Trophoblast cell (in vitro differentiated cells and primary cell): ENCODE measurements around the gene ENPP6.

Experiments used
- DNase-seq, 2 donors: peaks; one replicate each; pipeline ENCODE4 v3.0.0-alpha.2; 2016
- H2AFZ ChIP-seq: 2 replicates; pipeline ENCODE4 v1.6.1; 2013; ENCODE audit warnings: low read length, moderate library complexity, mild to moderate bottlenecking; ENCODE audit not compliant: insufficient read depth, poor library complexity
- H2AK5ac ChIP-seq: 2 replicates; pipeline ENCODE4 v1.6.1; 2013; ENCODE audit warnings: mild to moderate bottlenecking, low read length
- H2BK120ac ChIP-seq: 2 replicates; pipeline ENCODE4 v1.6.1; 2013; ENCODE audit warnings: low read length, mild to moderate bottlenecking, moderate library complexity; ENCODE audit not compliant: insufficient read depth, poor library complexity
- H2BK12ac ChIP-seq: 2 replicates; pipeline ENCODE4 v1.6.1; 2013; ENCODE audit warnings: mild to moderate bottlenecking, low read length, moderate library complexity
- H2BK5ac ChIP-seq: 2 replicates; pipeline ENCODE4 v1.6.1; 2013; ENCODE audit warnings: low read length, low read depth, moderate library complexity, mild to moderate bottlenecking; ENCODE audit not compliant: poor library complexity
- H3K14ac ChIP-seq: 2 replicates; pipeline ENCODE4 v1.6.1; 2013; ENCODE audit warnings: mild to moderate bottlenecking, low read length
- H3K18ac ChIP-seq: 2 replicates; pipeline ENCODE4 v1.6.1; 2013; ENCODE audit warnings: mild to moderate bottlenecking, low read length
- H3K23ac ChIP-seq: 2 replicates; pipeline ENCODE4 v1.6.1; 2013; ENCODE audit warnings: low read length
- H3K27ac ChIP-seq: 2 replicates; pipeline ENCODE4 v1.5.1; 2013; ENCODE audit warnings: low read depth, mild to moderate bottlenecking, inconsistent platforms, low read length, moderate library complexity
- H3K27me3 ChIP-seq: 2 replicates; pipeline ENCODE4 v1.6.1; 2013; ENCODE audit warnings: inconsistent platforms, mild to moderate bottlenecking, low read length, moderate library complexity; ENCODE audit not compliant: insufficient read depth
- H3K36me3 ChIP-seq, 2 experiments: 1 replicate in 1 of 2; 2 replicates in 1 of 2; pipeline ENCODE4 v1.6.1; 2013; ENCODE audit warnings: low read length in 2 of 2, mild to moderate bottlenecking in 2 of 2, moderate library complexity in 1 of 2; ENCODE audit not compliant: insufficient read depth in 2 of 2, control insufficient read depth in 1 of 2
- H3K4ac ChIP-seq: 2 replicates; pipeline ENCODE4 v1.6.1; 2013; ENCODE audit warnings: low read depth, mild to moderate bottlenecking, low read length, moderate library complexity
- H3K4me1 ChIP-seq, 2 experiments: 1 replicate in 1 of 2; 2 replicates in 1 of 2; pipeline ENCODE4 v1.6.1; 2013; ENCODE audit warnings: low read length in 2 of 2, mild to moderate bottlenecking in 2 of 2, moderate library complexity in 1 of 2; ENCODE audit not compliant: insufficient read depth in 2 of 2, control insufficient read depth in 1 of 2
- H3K4me2 ChIP-seq: 2 replicates; pipeline ENCODE4 v1.6.1; 2013; ENCODE audit warnings: inconsistent platforms, mild to moderate bottlenecking, low read length, moderate library complexity
- H3K4me3 ChIP-seq: 2 replicates; pipeline ENCODE4 v1.5.1; 2013; ENCODE audit warnings: mild to moderate bottlenecking, low read depth, low read length, inconsistent platforms
- H3K79me1 ChIP-seq: one replicate; pipeline ENCODE4 v1.6.1; 2013; ENCODE audit warnings: low read length
- H3K79me2 ChIP-seq: 2 replicates; pipeline ENCODE4 v1.6.1; 2013; ENCODE audit warnings: low read length, mild to moderate bottlenecking; ENCODE audit not compliant: control insufficient read depth, insufficient read depth, poor library complexity
- H3K9ac ChIP-seq: 2 replicates; pipeline ENCODE4 v1.6.1; 2013; ENCODE audit warnings: mild to moderate bottlenecking, low read length
- H3K9me3 ChIP-seq: 2 replicates; pipeline ENCODE4 v1.6.1; 2013; ENCODE audit warnings: low read depth, mild to moderate bottlenecking, control low read depth, inconsistent platforms, low read length; ENCODE audit not compliant: insufficient read depth
- H4K12ac ChIP-seq: 2 replicates; pipeline ENCODE4 v1.6.1; 2013; ENCODE audit warnings: low read depth, mild to moderate bottlenecking, low read length, moderate library complexity
- H4K8ac ChIP-seq: 2 replicates; pipeline ENCODE4 v1.6.1; 2013; ENCODE audit warnings: low read depth, mild to moderate bottlenecking, low read length, moderate library complexity
- H4K91ac ChIP-seq: one replicate; pipeline ENCODE4 v1.6.1; 2013; ENCODE audit warnings: low read depth, mild to moderate bottlenecking, low read length, moderate library complexity
- WGBS: extraction: QIAGEN DNeasy Blood & Tissue Kit; methylation state at CpG from one replicate; pipeline ENCODE4 v1.1.7; 2013; ENCODE audit warnings: missing lambda C conversion rate; ENCODE audit not compliant: insufficient read length, insufficient coverage; ENCODE audit errors: extremely low coverage; 5-methylcytosine and 5-hydroxymethylcytosine counted together

ENPP6 gene

DNA sequence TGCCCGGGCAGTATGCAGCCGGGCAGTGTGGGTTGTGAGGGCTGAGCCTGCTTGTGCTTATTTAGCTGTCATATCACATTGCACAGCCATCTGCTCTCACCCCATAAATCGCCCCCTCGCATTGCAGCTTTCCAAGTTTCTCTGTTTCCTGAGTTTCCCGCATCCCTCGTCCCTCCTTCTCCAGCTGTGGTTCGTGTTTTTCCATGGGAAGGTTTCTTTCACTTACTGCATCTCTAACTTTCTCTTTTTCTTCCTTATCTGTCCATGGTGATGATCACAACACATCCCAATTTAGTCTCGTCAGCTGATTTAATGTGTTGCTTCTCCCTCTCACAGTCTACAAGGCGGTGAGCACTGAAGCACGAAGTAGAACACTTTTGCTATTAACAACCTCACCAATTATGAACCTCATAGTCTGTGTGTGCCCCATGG is 118.1 kb downstream of the ENPP6 start:
- WGBS = no CpG with 5 or more reads among the region's 10 CpGs
- Histone ChIP-seq H3K36me3 (no peaks in the 10 kb centered on the region), H4K8ac (no peak overlapping the region), H3K9ac (no peak overlapping the region), H2AK5ac (no peak overlapping the region), H3K9me3 (no peaks in the 10 kb centered on the region), H4K12ac (no peak overlapping the region), H2BK120ac (no peak overlapping the region), H3K14ac (no peak overlapping the region), H3K4me1 (peaks cover 4 to 9% of the 10 kb centered on the region in 2 experiments), H4K91ac (no peak overlapping the region), H3K4me3 (no peak overlapping the region), H2BK5ac (no peak overlapping the region), H3K27ac (no peak overlapping the region), H2AFZ (no peak overlapping the region), H3K27me3 (no peaks in the 10 kb centered on the region), H3K23ac (no peak overlapping the region), H3K79me2 (no peaks in the 10 kb centered on the region), H2BK12ac (no peak overlapping the region), H3K79me1 (no peaks in the 10 kb centered on the region), H3K4me2 (no peak overlapping the region), H3K18ac (no peak overlapping the region), H3K4ac (no peak overlapping the region)
- no peak for DNase-seq

GRCh38 chr4:184099000-184099399 is 118.7 kb downstream of the ENPP6 start:
- no peak overlapping the region for H2BK5ac ChIP-seq
- H3K79me2 ChIP-seq = no peaks in the 10 kb centered on the region
- H4K8ac ChIP-seq = no peak overlapping the region
- no peak overlapping the region for H2BK120ac ChIP-seq
- H2AFZ ChIP-seq = no peak overlapping the region
- no peak overlapping the region for H3K18ac ChIP-seq
- H3K4ac ChIP-seq = no peak overlapping the region
- H3K4me2 ChIP-seq = no peak overlapping the region
- H3K4me3 ChIP-seq = no peak overlapping the region
- H3K9me3 ChIP-seq = no peaks in the 10 kb centered on the region
- H3K4me1 ChIP-seq = peaks cover 2 to 5% of the 10 kb centered on the region in 2 experiments
- H4K91ac ChIP-seq = no peak overlapping the region
- H3K79me1 ChIP-seq = no peaks in the 10 kb centered on the region
- H3K27me3 ChIP-seq = no peaks in the 10 kb centered on the region
- no peak overlapping the region for H2BK12ac ChIP-seq
- no peak overlapping the region for H3K23ac ChIP-seq
- no CpG with 5 or more reads among the region's 4 CpGs for WGBS
- H3K27ac ChIP-seq = no peak overlapping the region
- no peak overlapping the region for H3K14ac ChIP-seq
- no peak overlapping the region for H2AK5ac ChIP-seq
- no peaks in the 10 kb centered on the region for H3K36me3 ChIP-seq
- no peak overlapping the region for H3K9ac ChIP-seq
- DNase-seq = no peak
- no peak overlapping the region for H4K12ac ChIP-seq

- no peak overlapping the region for H4K8ac ChIP-seq
- no peak for DNase-seq
- H3K4me1 ChIP-seq = no peaks in the 10 kb centered on the region
- no peak overlapping the region for H3K14ac ChIP-seq
- H3K79me2 ChIP-seq = no peaks in the 10 kb centered on the region
- H4K91ac ChIP-seq = no peak overlapping the region
- H3K4me3 ChIP-seq = no peak overlapping the region
- no CpG with 5 or more reads among the region's 13 CpGs for WGBS
- H2BK5ac ChIP-seq = no peak overlapping the region
- no peaks in the 10 kb centered on the region for H3K27me3 ChIP-seq
- H2AK5ac ChIP-seq = no peak overlapping the region
- H3K27ac ChIP-seq = no peak overlapping the region
- H3K23ac ChIP-seq = no peak overlapping the region
- no peak overlapping the region for H2BK12ac ChIP-seq
- no peaks in the 10 kb centered on the region for H3K36me3 ChIP-seq
- no peak overlapping the region for H3K4ac ChIP-seq
- no peak overlapping the region for H3K9ac ChIP-seq
- no peak overlapping the region for H2AFZ ChIP-seq
- no peak overlapping the region for H2BK120ac ChIP-seq
- no peak overlapping the region for H3K4me2 ChIP-seq
- no peak overlapping the region for H3K18ac ChIP-seq
- H4K12ac ChIP-seq = no peak overlapping the region
- no peaks in the 10 kb centered on the region for H3K9me3 ChIP-seq
- H3K79me1 ChIP-seq = no peaks in the 10 kb centered on the region
These were observed 119.9 kb downstream of the ENPP6 start for GRCh38 chr4:184097815-184098214.

- H4K8ac ChIP-seq = no peak overlapping the region
- H3K4ac ChIP-seq = no peak overlapping the region
- no peaks in the 10 kb centered on the region for H3K4me1 ChIP-seq
- no peak overlapping the region for H3K9ac ChIP-seq
- WGBS = no CpG with 5 or more reads among the region's 26 CpGs
- no peak overlapping the region for H3K27ac ChIP-seq
- no peak overlapping the region for H3K18ac ChIP-seq
- no peak for DNase-seq
- no peak overlapping the region for H2BK12ac ChIP-seq
- H3K14ac ChIP-seq = no peak overlapping the region
- no peak overlapping the region for H4K91ac ChIP-seq
- no peaks in the 10 kb centered on the region for H3K79me2 ChIP-seq
- H3K4me3 ChIP-seq = no peak overlapping the region
- H2BK5ac ChIP-seq = no peak overlapping the region
- no peak overlapping the region for H2BK120ac ChIP-seq
- no peak overlapping the region for H3K4me2 ChIP-seq
- H3K27me3 ChIP-seq = no peaks in the 10 kb centered on the region
- no peak overlapping the region for H2AK5ac ChIP-seq
- H4K12ac ChIP-seq = no peak overlapping the region
- H3K9me3 ChIP-seq = no peaks in the 10 kb centered on the region
- no peak overlapping the region for H3K23ac ChIP-seq
- H3K36me3 ChIP-seq = no peaks in the 10 kb centered on the region
- H2AFZ ChIP-seq = no peak overlapping the region
- H3K79me1 ChIP-seq = no peaks in the 10 kb centered on the region
These were observed 120.5 kb downstream of the ENPP6 start for GRCh38 chr4:184097241-184097605.
